ENCODE measurements around the gene ZNF423.

DNA sequence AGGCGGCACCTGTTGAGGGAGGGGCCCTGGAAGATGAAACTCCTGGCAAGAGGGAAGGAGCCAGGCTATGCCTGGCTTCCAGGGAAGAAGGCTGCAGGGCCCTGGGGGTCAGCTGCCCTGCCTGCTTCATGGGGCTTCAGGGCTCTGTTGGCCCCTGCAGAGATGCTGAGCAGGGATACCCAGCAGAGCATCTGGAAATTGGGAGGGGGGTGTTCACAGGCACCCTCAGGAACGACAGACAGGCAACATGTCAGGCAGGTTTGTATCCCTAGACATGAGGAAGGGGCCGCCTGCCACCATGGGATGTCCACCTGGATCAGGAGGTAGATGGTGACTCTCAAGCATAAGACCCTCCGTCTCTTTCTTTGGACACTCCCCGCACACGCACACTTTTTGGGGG is 13.8 kb upstream of the ZNF423 start:
- no peak for TF ChIP-seq ZNF766 (CRISPR knock-in tag; IDR thresholded peaks at IDR 0.05; ENCODE audit: borderline replicate concordance)
- TF ChIP-seq EP300 (IDR thresholded peaks at IDR 0.05; ENCODE audit: low read depth in 2 of 2, low read length in 2 of 2), result no peak
- TF ChIP-seq EP300 (CRISPR knock-in tag; IDR thresholded peaks at IDR 0.05; ENCODE audit: borderline replicate concordance), result no peak
- TF ChIP-seq, protein P1, sequence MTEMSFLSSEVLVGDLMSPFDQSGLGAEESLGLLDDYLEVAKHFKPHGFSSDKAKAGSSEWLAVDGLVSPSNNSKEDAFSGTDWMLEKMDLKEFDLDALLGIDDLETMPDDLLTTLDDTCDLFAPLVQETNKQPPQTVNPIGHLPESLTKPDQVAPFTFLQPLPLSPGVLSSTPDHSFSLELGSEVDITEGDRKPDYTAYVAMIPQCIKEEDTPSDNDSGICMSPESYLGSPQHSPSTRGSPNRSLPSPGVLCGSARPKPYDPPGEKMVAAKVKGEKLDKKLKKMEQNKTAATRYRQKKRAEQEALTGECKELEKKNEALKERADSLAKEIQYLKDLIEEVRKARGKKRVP (CRISPR knock-in tag; IDR thresholded peaks at IDR 0.05), result no peak
- TF ChIP-seq, protein P2, sequence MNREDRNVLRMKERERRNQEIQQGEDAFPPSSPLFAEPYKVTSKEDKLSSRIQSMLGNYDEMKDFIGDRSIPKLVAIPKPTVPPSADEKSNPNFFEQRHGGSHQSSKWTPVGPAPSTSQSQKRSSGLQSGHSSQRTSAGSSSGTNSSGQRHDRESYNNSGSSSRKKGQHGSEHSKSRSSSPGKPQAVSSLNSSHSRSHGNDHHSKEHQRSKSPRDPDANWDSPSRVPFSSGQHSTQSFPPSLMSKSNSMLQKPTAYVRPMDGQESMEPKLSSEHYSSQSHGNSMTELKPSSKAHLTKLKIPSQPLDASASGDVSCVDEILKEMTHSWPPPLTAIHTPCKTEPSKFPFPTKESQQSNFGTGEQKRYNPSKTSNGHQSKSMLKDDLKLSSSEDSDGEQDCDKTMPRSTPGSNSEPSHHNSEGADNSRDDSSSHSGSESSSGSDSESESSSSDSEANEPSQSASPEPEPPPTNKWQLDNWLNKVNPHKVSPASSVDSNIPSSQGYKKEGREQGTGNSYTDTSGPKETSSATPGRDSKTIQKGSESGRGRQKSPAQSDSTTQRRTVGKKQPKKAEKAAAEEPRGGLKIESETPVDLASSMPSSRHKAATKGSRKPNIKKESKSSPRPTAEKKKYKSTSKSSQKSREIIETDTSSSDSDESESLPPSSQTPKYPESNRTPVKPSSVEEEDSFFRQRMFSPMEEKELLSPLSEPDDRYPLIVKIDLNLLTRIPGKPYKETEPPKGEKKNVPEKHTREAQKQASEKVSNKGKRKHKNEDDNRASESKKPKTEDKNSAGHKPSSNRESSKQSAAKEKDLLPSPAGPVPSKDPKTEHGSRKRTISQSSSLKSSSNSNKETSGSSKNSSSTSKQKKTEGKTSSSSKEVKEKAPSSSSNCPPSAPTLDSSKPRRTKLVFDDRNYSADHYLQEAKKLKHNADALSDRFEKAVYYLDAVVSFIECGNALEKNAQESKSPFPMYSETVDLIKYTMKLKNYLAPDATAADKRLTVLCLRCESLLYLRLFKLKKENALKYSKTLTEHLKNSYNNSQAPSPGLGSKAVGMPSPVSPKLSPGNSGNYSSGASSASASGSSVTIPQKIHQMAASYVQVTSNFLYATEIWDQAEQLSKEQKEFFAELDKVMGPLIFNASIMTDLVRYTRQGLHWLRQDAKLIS (CRISPR knock-in tag; IDR thresholded peaks at IDR 0.05), result no peak

All from HepG2 (cell line).